HepG2 (cell line): ENCODE results near the gene IGFALS. TPM values are rescaled to one million over a fixed set of nuclear protein-coding genes. Genes with fewer than 3 reads are reported as not detected.

Source experiments
- ATF2 ChIP-seq: sonication (generic); formaldehyde crosslinking; IDR thresholded peaks from 2 replicates; pipeline ENCODE4 v1.4.0; 2020; ENCODE audit warnings: missing genetic modification reagents
- ELF1 ChIP-seq: sonication (generic); formaldehyde crosslinking; IDR thresholded peaks from 2 replicates; pipeline ENCODE4 v1.4.0; 2020; ENCODE audit warnings: missing genetic modification reagents
- GABPA ChIP-seq, 2 experiments: IDR thresholded peaks; 2 replicates each; pipeline ENCODE4 v1.6.1; 2011 to 2016; ENCODE audit warnings: low read depth in 2 of 2, low read length in 1 of 2, missing biosample characterization in 1 of 2, missing genetic modification characterization in 1 of 2
- GATA4 ChIP-seq: sonication (generic); IDR thresholded peaks from 2 replicates; pipeline ENCODE4 v1.6.1; 2016; ENCODE audit warnings: antibody characterized with exemption, low read depth, borderline replicate concordance
- KDM2A ChIP-seq: sonication (generic); formaldehyde crosslinking; IDR thresholded peaks from 2 replicates; pipeline ENCODE4 v1.4.0; 2020; ENCODE audit warnings: low read depth, missing genetic modification reagents, borderline replicate concordance
- KMT2A ChIP-seq: sonication (generic); formaldehyde crosslinking; IDR thresholded peaks from 2 replicates; pipeline ENCODE4 v1.4.0; 2020; ENCODE audit warnings: missing genetic modification reagents
- NFE2 ChIP-seq: sonication (generic); formaldehyde crosslinking; IDR thresholded peaks from 2 replicates; pipeline ENCODE4 v1.4.0; 2020; ENCODE audit warnings: missing genetic modification reagents
- NFRKB ChIP-seq: fragments of 450-650 bp; IDR thresholded peaks from 2 replicates; pipeline ENCODE4 v1.6.1; 2017
- NFYB ChIP-seq: sonication (generic); formaldehyde crosslinking; IDR thresholded peaks from 2 replicates; pipeline ENCODE4 v1.4.0; 2020; ENCODE audit warnings: missing genetic modification reagents
- POGZ ChIP-seq: sonication (generic); formaldehyde crosslinking; IDR thresholded peaks from 2 replicates; pipeline ENCODE4 v1.4.0; 2020; ENCODE audit warnings: mild to moderate bottlenecking, missing genetic modification reagents
- SRSF1 ChIP-seq: fragments of 200-400 bp; formaldehyde crosslinking; optimal IDR thresholded peaks from 2 replicates; pipeline ENCODE3; 2017; ENCODE audit warnings: mild to moderate bottlenecking, low read depth, low read length, moderate library complexity
- SRY ChIP-seq: sonication (generic); formaldehyde crosslinking; IDR thresholded peaks from 2 replicates; pipeline ENCODE4 v1.8.0; 2022; ENCODE audit warnings: mild to moderate bottlenecking, missing genetic modification reagents
- TRAFD1 ChIP-seq: sonication (generic); formaldehyde crosslinking; IDR thresholded peaks from 2 replicates; pipeline ENCODE4 v1.5.1; 2020; ENCODE audit warnings: missing genetic modification reagents, mild to moderate bottlenecking, borderline replicate concordance
- ZBTB7A ChIP-seq: sonication (generic); formaldehyde crosslinking; IDR thresholded peaks from 2 replicates; pipeline ENCODE4 v1.8.0; 2022; ENCODE audit warnings: mild to moderate bottlenecking, missing genetic modification reagents
- ZEB1 ChIP-seq: IDR thresholded peaks from 2 replicates; pipeline ENCODE4 v1.6.1; 2012; ENCODE audit warnings: mild to moderate bottlenecking, low read depth, inconsistent platforms; ENCODE audit not compliant: insufficient replicate concordance
- ZFYVE20 ChIP-seq: sonication (generic); formaldehyde crosslinking; IDR thresholded peaks from 2 replicates; pipeline ENCODE4 v1.8.0; 2023; ENCODE audit warnings: low read depth, mild to moderate bottlenecking, moderate library complexity, missing genetic modification reagents, borderline replicate concordance
- ZNF564 ChIP-seq: sonication (generic); formaldehyde crosslinking; IDR thresholded peaks from 2 replicates; pipeline ENCODE4 v1.8.1; 2023; ENCODE audit warnings: mild to moderate bottlenecking, missing genetic modification reagents
- ZNF605 ChIP-seq: sonication (generic); formaldehyde crosslinking; IDR thresholded peaks from 2 replicates; pipeline ENCODE4 v1.8.0; 2022; ENCODE audit warnings: mild to moderate bottlenecking, missing genetic modification reagents
- ZNF687 ChIP-seq: sonication (generic); formaldehyde crosslinking; IDR thresholded peaks from 2 replicates; pipeline ENCODE4 v1.5.1; 2020; ENCODE audit warnings: mild to moderate bottlenecking, missing genetic modification reagents, moderate library complexity
- ZNF790 ChIP-seq: sonication (generic); formaldehyde crosslinking; IDR thresholded peaks from 2 replicates; pipeline ENCODE4 v1.8.0; 2022; ENCODE audit warnings: missing genetic modification reagents, mild to moderate bottlenecking, borderline replicate concordance
- ZNF891 ChIP-seq: sonication (generic); formaldehyde crosslinking; IDR thresholded peaks from 2 replicates; pipeline ENCODE4 v1.5.0; 2020; ENCODE audit warnings: mild to moderate bottlenecking, missing genetic modification reagents
- polyA plus RNA-seq, 8 experiments: library from polyadenylated mRNA; depleted of rRNA in 3 of 8; stranded (reverse) in 7 of 8; unstranded in 1 of 8; fragments of >200 nt; fragmentation: Illumina TruSeq in 4 of 8; extraction: Trizol in 4 of 8; gene quantifications; 2 replicates each; pipeline versions ENCODE4 v1.2.1 to v1.2.3, GENCODE V29; 2011 to 2016; ENCODE audit warnings: low read depth in 4 of 8, missing spikeins in 1 of 8, mixed read lengths in 1 of 8; ENCODE audit not compliant: insufficient read depth in 1 of 8
- total RNA-seq, 5 experiments: library from RNA; depleted of rRNA; stranded (reverse); fragments of >200 nt; fragmentation: Illumina TruSeq; extraction: Trizol; gene quantifications; 2 replicates each; pipeline ENCODE4 v1.2.3, GENCODE V29; 2016; ENCODE audit warnings: low read depth in 1 of 5

Gene IGFALS
- total and polyA plus RNA-seq, 2 of the 13 experiments (the other 11 are each of a cell fraction or from before 2014, with no cell fraction given): 0.34 to 2.4 TPM

- TF ChIP-seq TRAFD1: no peak
- TF ChIP-seq NFYB: no peak
- TF ChIP-seq ZEB1: peak; percentile 93
- TF ChIP-seq ZFYVE20: no peak
- 0 out of 2 replicates have a peak, but pooled peaks have one; percentile 16 for TF ChIP-seq SRY (CRISPR knock-in tag)
- no peak for TF ChIP-seq GATA4
- TF ChIP-seq NFE2 (CRISPR knock-in tag): no peak
- peak; percentile 64 for TF ChIP-seq KDM2A (CRISPR knock-in tag)
- peak; percentile 33; the same call in 1 of the 2 replicates for TF ChIP-seq KMT2A (CRISPR knock-in tag)
- peak; percentile 40; the same call in 1 of the 2 replicates for TF ChIP-seq ZNF790
- no peak; the same call in 1 of the 2 replicates for TF ChIP-seq ELF1 (CRISPR knock-in tag)
- TF ChIP-seq ZNF687: peak; percentile 78
- no peak for TF ChIP-seq GABPA (IDR thresholded peaks at IDR 0.05; ENCODE audit: low read depth, low read length)
- no peak for TF ChIP-seq GABPA (CRISPR knock-in tag; IDR thresholded peaks at IDR 0.05; ENCODE audit: low read depth)
- TF ChIP-seq ZBTB7A (CRISPR knock-in tag): no peak
- TF ChIP-seq POGZ: peak; percentile 52
- peak; percentile 64 for TF ChIP-seq SRSF1
- TF ChIP-seq ZNF891: no peak
- no peak for TF ChIP-seq ZNF605 (CRISPR knock-in tag)
- no peak for TF ChIP-seq ZNF564 (CRISPR knock-in tag)
- TF ChIP-seq ATF2: 0 out of 2 replicates have a peak, but pooled peaks have one; percentile 17
- no peak for TF ChIP-seq NFRKB
Observed at GRCh38 chr16:1794221-1794871, 841 bp upstream of the IGFALS start (continued).
